SK-N-SH (cell line): ENCODE results near the gene NEU2.

Experiments used
- CHD2 ChIP-seq: fragments of 150-350 bp; IDR thresholded peaks from 2 replicates; pipeline ENCODE4 v1.6.1; 2018; ENCODE audit warnings: low read length; ENCODE audit not compliant: partially characterized antibody
- EP300 ChIP-seq, 2 experiments: IDR thresholded peaks; 2 replicates each; pipeline versions ENCODE4 v1.4.0 to v1.6.1; 2012; ENCODE audit warnings: borderline replicate concordance in 1 of 2, low read depth in 1 of 2, low read length in 1 of 2
- EZH2phosphoT487 ChIP-seq: fragments of 200-600 bp; sonication (generic); IDR thresholded peaks from 2 replicates; pipeline ENCODE4 v1.6.1; 2017; ENCODE audit warnings: low read depth, mixed run types, mild to moderate bottlenecking, antibody characterized with exemption, moderate library complexity, borderline replicate concordance
- FOSL2 ChIP-seq: IDR thresholded peaks from 2 replicates; pipeline ENCODE4 v1.4.0; 2012; ENCODE audit warnings: low read depth, mild to moderate bottlenecking, moderate library complexity, borderline replicate concordance
- MEF2A ChIP-seq: IDR thresholded peaks from 2 replicates; pipeline ENCODE4 v1.4.0; 2012; ENCODE audit warnings: low read depth, borderline replicate concordance
- NFIC ChIP-seq: IDR thresholded peaks from 2 replicates; pipeline ENCODE4 v1.4.0; 2012; ENCODE audit warnings: borderline replicate concordance
- POLR2AphosphoS5 ChIP-seq: IDR thresholded peaks from 2 replicates; pipeline ENCODE4 v1.6.1; 2012; ENCODE audit warnings: low read depth, low read length
- RAD21 ChIP-seq: IDR thresholded peaks from 2 replicates; pipeline ENCODE4 v1.6.1; 2012; ENCODE audit warnings: mild to moderate bottlenecking, low read length
- RCOR1 ChIP-seq: fragments of 150-350 bp; IDR thresholded peaks from 2 replicates; pipeline ENCODE4 v1.6.1; 2017; ENCODE audit warnings: antibody characterized with exemption, low read length
- TAF1 ChIP-seq: IDR thresholded peaks from 2 replicates; pipeline ENCODE4 v1.6.1; 2012; ENCODE audit warnings: low read depth, mild to moderate bottlenecking, low read length, moderate library complexity, borderline replicate concordance
- TF ChIP-seq, protein P1 (sequence below): fragments of 200-600 bp; sonication (generic); IDR thresholded peaks from 2 replicates; pipeline ENCODE4 v1.6.1; 2017; ENCODE audit warnings: antibody characterized with exemption, mild to moderate bottlenecking, moderate library complexity
- TF ChIP-seq, protein P2 (sequence below): IDR thresholded peaks from 2 replicates; pipeline ENCODE4 v1.4.0; 2012; ENCODE audit warnings: low read depth

DNA sequence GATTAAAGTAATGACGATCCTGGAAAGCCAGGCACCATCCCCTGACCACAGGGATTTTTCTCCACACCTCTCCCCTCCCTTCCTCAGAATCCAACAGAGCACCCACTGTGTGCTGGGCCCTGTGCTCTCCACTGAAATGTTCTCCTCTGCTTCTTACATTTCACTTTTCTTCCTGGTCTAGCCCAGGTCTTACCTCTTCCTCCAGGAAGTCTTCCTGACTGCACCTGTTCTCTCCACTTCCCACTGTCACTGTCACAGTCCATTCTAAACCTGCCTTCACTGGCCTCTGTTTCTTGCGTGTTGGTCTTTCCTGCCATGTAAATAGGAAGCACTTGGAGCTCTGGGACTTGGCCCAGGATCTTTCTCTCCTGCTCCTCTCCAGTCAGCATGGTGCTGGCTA is 12.0 kb upstream of the NEU2 start:
- TF ChIP-seq EP300 (IDR thresholded peaks at IDR 0.05; ENCODE audit: borderline replicate concordance in 1 of 2, low read depth in 1 of 2, low read length in 1 of 2), result no peak
- TF ChIP-seq, protein P1, sequence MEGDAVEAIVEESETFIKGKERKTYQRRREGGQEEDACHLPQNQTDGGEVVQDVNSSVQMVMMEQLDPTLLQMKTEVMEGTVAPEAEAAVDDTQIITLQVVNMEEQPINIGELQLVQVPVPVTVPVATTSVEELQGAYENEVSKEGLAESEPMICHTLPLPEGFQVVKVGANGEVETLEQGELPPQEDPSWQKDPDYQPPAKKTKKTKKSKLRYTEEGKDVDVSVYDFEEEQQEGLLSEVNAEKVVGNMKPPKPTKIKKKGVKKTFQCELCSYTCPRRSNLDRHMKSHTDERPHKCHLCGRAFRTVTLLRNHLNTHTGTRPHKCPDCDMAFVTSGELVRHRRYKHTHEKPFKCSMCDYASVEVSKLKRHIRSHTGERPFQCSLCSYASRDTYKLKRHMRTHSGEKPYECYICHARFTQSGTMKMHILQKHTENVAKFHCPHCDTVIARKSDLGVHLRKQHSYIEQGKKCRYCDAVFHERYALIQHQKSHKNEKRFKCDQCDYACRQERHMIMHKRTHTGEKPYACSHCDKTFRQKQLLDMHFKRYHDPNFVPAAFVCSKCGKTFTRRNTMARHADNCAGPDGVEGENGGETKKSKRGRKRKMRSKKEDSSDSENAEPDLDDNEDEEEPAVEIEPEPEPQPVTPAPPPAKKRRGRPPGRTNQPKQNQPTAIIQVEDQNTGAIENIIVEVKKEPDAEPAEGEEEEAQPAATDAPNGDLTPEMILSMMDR, result no peak
- no peak for TF ChIP-seq POLR2AphosphoS5
- no peak for TF ChIP-seq RCOR1
- no peak for TF ChIP-seq TAF1
- TF ChIP-seq NFIC, result no peak
- no peak for TF ChIP-seq RAD21
- TF ChIP-seq, protein P2, sequence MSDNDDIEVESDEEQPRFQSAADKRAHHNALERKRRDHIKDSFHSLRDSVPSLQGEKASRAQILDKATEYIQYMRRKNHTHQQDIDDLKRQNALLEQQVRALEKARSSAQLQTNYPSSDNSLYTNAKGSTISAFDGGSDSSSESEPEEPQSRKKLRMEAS, result no peak
- no peak for TF ChIP-seq EZH2phosphoT487
- TF ChIP-seq MEF2A, result no peak
- no peak for TF ChIP-seq CHD2
- no peak for TF ChIP-seq FOSL2
